Keratinocyte (primary cell): ENCODE results near the gene GPC1.

ENCODE experiments used
- CTCF ChIP-seq, 3 experiments: IDR thresholded peaks in 1 of 3; conservative IDR thresholded peaks in 1 of 3; optimal IDR thresholded peaks in 1 of 3; 2 replicates in 2 of 3; 3 replicates in 1 of 3; pipeline versions ENCODE3 to v1.5.1; 2011; ENCODE audit warnings: low read length in 3 of 3, mild to moderate bottlenecking in 3 of 3, moderate library complexity in 2 of 3, control low read depth in 1 of 3, inconsistent platforms in 1 of 3; ENCODE audit not compliant: insufficient read depth in 2 of 3; ENCODE audit errors: extremely low read depth in 1 of 3
- EZH2 ChIP-seq: IDR thresholded peaks from one replicate; pipeline ENCODE4 v1.6.1; 2012; ENCODE audit warnings: inconsistent platforms, mild to moderate bottlenecking, low read length, moderate library complexity

DNA sequence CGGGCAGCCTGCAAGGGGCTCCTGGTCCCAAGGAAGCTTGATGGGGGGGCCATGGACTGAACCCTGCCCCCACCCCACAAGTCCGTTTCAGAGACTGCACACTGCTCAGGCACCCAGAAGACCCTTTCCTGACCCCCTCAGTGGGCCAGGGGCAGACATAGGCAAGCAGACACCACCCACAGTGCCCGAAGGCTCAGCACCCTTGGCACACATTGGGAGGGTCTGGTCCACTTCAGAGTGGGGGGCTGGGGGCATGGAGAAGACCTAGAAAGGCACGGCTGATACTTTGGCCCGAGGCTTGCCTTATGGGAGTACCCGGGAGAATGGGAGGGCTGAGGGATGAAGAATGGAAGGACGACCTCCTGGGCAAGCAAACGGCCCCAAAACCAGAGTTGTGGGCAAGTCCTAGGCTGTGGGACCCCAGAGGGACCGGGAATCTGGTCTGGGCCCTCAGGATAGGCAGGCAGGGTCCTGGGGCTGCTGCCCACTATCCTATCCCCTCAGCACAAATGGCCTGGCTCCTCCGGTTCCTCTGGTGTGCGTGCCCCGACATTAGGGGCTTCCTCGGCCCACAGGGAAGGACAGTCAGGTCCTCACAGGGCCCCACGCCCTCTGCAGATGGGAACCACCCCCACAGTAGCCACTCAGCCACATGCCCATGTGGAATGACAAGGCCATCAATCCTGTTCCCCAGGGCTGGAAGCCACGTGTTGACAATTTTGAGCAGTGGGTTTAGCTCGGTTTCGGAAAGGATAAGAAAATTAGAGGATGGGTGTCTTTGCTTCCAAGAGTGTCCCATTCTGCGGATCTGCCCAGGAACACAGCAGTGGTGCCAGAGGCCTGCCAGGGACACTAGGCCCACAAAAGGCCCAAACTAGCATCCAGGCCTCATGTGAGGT lies 15.0 kb upstream of the GPC1 start:
- no peak for TF ChIP-seq EZH2
- no peak for TF ChIP-seq CTCF (optimal IDR thresholded peaks at IDR 0.05 in 1 of 3, IDR thresholded peaks at IDR 0.05 in 1 of 3, conservative IDR thresholded peaks at IDR 0.05 in 1 of 3; ENCODE audit: extremely low read depth in 1 of 3, insufficient read depth in 2 of 3, low read length in 3 of 3)
